GM12801 (cell line): ENCODE measurements around the gene BATF2.

Experiments
- TF ChIP-seq, protein P1 (sequence below): IDR thresholded peaks from one replicate; pipeline ENCODE4 v1.5.1; 2011; ENCODE audit warnings: control low read depth; ENCODE audit not compliant: insufficient read length; ENCODE audit errors: extremely low read depth

BATF2 gene

DNA sequence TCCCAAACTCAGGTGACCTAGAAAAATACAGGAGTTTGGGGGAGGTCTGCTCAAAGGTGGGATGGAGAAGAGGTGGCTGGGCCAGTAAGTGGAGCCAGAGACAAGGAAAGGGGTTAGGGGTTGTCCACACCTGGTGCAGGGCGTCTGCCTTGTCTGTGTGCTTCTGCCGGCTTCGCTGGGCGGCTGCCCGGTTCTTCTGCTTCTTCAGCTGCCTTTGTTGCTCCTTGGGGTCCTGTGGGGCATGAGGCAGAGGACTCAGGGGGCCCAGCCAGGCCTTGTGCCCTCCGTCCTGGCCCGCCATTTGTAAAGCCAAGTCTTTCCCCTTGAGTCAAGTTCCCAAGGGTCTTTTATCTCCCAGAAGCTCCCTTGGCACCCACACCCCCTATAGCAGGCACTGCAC, 2.5 kb downstream of the BATF2 start:
- TF ChIP-seq, protein P1, sequence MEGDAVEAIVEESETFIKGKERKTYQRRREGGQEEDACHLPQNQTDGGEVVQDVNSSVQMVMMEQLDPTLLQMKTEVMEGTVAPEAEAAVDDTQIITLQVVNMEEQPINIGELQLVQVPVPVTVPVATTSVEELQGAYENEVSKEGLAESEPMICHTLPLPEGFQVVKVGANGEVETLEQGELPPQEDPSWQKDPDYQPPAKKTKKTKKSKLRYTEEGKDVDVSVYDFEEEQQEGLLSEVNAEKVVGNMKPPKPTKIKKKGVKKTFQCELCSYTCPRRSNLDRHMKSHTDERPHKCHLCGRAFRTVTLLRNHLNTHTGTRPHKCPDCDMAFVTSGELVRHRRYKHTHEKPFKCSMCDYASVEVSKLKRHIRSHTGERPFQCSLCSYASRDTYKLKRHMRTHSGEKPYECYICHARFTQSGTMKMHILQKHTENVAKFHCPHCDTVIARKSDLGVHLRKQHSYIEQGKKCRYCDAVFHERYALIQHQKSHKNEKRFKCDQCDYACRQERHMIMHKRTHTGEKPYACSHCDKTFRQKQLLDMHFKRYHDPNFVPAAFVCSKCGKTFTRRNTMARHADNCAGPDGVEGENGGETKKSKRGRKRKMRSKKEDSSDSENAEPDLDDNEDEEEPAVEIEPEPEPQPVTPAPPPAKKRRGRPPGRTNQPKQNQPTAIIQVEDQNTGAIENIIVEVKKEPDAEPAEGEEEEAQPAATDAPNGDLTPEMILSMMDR: no peak

DNA sequence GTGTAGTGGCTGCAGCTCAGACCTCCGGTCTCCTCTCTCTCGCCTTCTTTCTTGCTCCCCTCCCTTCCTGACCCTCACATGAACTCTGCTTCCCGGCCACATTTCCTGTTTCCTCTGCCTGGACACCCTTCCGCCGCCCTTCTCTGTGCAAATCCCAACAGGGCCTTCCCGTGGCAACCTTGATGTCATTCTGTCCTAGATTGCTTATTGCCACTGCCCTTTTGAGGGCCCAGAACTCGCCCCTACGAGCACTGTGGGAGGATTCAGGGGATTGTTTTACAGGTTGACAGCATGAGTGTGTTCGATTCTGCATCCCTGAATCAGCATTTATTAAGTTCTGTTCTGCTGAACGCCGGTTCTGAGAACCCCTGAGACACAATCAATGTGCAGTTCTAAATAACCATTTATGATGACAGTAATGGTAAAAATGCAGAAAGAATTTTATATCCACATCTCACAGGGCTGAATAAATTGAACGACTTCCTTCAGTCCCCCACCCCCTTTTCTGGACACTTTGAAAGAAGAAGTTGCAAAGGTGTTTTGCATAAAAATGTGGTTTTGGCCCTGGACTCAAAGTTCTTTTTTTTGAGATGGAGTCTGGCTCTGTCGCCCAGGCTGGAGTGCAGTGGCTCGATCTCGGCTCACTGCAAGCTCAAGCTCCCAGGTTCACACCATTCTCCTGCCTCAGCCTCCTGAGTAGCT, 6.4 kb downstream of the BATF2 start:
- TF ChIP-seq, protein P1: no peak

DNA sequence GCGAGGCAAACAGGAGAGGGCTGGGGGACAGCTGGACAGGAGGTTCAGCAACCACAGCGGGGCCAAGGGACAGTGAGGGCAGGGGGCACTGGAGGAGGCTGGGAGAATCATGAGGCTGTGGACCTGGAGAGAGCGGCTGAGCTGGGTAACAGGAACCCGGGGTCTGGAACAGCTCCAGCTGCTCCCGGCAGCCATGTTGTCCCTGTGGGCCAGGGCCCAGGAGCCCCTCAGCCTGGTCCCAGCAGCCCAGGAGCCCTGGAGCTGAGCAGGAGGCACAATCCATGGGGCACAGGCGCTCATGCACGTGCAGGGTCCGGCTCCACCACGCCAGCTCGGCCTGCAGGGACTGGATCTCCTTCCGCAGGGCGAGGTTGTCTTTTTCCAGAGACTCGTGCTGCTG, 7.4 kb downstream of the BATF2 start:
- TF ChIP-seq, protein P1: no peak

DNA sequence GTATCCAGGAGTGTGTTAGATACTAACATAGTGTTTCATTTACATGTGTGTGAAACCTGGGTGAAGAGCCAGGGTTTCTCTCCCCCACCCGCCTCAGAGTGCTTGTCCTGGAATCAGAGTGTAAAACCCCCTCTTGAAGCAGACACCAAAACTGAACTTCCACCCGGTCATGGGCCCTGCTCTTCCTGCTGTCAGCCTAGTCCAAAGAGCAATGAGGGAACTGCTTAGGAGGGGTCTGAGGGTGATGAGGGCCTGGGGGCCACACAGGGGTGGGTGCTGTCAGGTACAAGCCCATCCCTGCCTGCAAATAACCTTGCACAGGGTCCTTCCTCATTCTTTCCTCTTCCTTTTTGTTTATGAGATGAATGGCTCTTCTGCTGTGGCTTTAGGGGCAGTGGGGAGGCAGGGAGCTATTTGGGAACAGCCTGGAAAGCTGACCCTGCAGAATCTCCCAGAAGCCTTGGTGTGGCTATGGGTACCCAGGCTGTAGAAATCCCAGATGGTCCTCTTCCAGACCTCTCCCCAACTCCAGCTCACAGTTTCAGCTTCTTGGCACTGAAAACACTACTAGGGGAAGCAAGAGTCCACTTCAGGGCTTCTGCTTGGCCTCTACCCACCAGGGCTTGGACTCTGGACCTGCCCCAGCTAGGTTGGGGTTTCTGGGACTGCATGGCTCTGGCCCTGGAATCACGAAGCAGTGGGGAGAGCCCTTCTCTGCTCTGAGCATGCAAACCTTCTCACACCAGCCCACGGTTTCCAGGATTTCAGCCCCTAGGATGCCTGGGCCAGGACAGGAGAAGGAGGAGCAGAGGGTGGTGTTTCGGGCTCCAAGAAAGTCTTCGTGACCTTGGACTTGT, 8.5 kb downstream of the BATF2 start:
- TF ChIP-seq, protein P1: no peak

DNA sequence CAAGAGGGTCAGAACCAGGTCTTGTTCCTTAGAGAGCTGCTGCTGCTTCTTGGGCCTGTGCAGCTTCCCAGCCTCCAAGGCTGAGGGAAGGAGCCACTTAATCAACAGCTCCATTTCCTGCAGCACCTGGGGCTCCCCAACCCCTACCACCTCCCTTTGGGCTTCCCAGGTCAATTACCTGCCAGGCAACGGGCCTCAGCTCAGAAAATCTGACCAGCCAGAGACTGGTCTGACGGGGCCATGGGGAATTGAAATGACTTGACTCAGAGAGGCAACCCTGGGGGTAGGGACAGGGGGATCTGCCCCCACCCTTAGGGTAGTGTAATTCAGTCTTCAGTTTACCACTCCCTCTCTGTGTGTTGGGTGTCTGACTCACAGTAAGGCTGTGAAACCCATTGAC, 20.1 kb downstream of the BATF2 start:
- TF ChIP-seq, protein P1: no peak

DNA sequence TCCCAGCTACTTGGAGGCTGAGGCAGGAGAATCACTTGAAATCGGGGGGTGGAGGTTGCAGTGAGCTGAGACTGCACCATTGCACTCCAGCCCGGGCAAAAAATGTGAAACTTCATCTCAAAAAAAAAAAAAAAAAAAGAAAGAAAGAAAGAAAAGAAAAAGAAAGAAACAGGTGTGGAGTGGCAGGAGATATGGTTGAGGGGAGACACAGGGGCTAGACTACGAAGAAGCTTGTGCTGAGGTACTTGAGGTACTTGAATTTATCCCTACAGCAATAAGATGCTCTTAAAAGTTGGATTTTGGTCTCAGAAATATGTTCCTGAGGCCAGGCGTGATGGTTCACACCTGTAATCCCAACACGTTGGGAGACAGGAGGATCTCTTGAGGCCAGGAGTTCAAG, 22.6 kb downstream of the BATF2 start:
- TF ChIP-seq, protein P1: no peak

DNA sequence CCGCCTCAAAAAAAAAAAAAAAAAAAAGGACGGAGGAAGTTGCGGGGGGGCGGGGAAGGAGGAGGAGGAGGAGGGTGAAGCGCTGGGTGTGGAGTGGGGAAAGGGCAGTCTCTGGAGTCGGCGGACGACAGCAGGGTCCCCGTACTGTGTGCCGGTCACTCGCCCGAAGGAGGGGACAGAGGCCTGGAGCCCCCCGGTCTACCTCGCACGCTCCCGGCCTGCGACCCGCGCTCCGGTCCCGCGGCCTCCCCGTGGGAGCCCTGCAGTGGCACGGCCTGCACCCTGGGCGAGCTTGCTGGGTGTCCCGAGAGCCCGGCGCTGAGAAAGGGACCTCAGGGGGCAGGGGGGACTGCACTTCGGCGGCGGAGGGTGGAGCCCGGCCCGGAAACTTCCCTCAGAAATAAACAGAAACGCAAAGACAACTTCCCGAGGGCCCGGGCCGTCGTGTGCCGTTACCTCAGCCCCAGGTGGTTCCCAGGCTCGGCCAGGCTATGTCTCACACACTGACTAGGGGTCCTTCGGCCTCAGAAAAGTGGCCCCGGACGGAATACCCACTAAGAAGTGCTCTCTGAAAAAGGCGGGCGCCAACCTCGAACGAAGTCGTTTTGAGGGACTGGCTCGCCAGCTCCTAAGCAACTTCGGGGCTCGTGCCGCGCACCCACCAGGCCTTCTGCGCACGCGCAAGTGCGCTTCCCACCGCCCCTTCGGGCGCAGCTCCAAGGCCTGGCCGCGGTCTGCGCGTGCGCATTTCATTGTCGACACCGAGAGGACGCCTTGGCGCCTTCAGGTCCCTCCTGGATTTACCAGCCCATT, 25.1 kb downstream of the BATF2 start, which contains the start of gene MAJIN:
TSS of gene MAJIN (minus strand) at position 688 of the 813 bp plus-strand sequence. CDS start 12,703 bp downstream, outside the sequence.
- TF ChIP-seq, protein P1: no peak
